AG04449 (cell line): ENCODE measurements around the gene PDCD10.

Experiments used
- CTCF ChIA-PET: fragments of 350-600 bp; formaldehyde crosslinking; extraction: SDS; loops from one replicate; lab custom pipeline; 2021; ENCODE audit warnings: antibody characterized with exemption; lab: Yijun Ruan, JAX
- POLR2A ChIA-PET: fragments of 400-600, 350-600 bp; formaldehyde crosslinking; extraction: SDS; loops from one replicate; lab custom pipeline; 2020; ENCODE audit warnings: antibody characterized with exemption, inconsistent platforms; lab: Yijun Ruan, JAX
- DNase-seq: peaks from one replicate; pipeline ENCODE4 v3.0.0-alpha.2; 2010; ENCODE audit warnings: low read depth, low spot score
- H3K4me3 ChIP-seq: 2 replicates; pipeline ENCODE4 v1.5.1; 2011; ENCODE audit warnings: low read depth, mild to moderate bottlenecking, control low read depth, low read length
- TF ChIP-seq, protein P1 (sequence below): IDR thresholded peaks from one replicate; pipeline ENCODE4 v1.5.1; 2011; ENCODE audit warnings: mild to moderate bottlenecking, moderate library complexity, low read length, control low read depth, inconsistent platforms; ENCODE audit not compliant: insufficient read depth; ENCODE audit errors: missing control alignments

PDCD10 gene

DNA sequence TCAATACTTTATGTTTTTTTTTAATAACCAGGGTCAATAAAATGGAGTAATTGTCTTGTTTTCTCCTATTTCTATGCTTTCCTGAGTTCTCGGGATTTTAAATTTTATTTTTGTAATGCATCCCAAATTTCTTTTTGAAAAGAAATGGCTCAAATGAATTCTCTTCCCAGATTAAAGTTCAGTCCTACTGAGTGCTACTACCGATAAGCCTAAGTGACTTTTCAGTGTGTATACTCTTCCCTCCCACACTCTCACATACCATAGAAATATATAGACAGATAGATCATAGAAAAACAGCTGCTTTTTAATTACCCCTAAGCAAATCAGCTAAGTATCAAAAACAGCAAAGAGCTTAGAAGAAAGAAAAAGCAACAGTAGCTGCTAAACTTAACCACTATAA lies 2.3 kb upstream of the PDCD10 start:
- ChIA-PET POLR2A (no interaction called here), CTCF (interaction anchor here (1.8 kb wide), 1 partner anchor 357 kb away, joined by 5 read pairs; the partner anchor contains the start of gene ZBBX)
- TF ChIP-seq, protein P1, sequence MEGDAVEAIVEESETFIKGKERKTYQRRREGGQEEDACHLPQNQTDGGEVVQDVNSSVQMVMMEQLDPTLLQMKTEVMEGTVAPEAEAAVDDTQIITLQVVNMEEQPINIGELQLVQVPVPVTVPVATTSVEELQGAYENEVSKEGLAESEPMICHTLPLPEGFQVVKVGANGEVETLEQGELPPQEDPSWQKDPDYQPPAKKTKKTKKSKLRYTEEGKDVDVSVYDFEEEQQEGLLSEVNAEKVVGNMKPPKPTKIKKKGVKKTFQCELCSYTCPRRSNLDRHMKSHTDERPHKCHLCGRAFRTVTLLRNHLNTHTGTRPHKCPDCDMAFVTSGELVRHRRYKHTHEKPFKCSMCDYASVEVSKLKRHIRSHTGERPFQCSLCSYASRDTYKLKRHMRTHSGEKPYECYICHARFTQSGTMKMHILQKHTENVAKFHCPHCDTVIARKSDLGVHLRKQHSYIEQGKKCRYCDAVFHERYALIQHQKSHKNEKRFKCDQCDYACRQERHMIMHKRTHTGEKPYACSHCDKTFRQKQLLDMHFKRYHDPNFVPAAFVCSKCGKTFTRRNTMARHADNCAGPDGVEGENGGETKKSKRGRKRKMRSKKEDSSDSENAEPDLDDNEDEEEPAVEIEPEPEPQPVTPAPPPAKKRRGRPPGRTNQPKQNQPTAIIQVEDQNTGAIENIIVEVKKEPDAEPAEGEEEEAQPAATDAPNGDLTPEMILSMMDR, result no peak
- H3K4me3 ChIP-seq, result no peak overlapping the region
- no peak for DNase-seq

DNA sequence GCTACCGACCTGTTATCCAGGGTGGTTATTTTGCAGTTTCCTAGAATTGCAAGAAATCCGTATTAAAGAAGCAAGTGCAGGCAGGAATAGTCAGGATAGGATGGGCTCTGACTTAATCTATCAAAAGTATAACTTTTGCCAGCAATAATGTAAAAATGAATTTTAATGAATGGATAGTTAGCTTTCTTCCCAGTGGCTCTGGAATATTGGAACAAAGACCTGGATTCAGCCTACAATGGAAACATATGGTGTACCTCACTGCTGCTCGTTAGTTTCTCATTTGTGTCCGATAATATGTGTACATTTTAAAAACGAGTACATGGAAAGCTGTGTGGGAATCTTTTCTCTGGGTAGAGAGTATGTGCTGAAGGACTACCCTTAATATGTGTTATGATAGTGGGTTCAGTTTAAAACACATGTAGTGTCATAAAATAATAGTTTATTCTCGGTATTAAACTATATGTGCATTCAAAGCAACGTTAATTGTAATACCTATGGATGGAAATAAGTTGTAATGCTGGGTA lies 1.6 kb upstream of the PDCD10 start:
- no peak for DNase-seq
- H3K4me3 ChIP-seq, result no peak overlapping the region; the same call in 1 of the 2 replicates
- TF ChIP-seq, protein P1, result no peak
- POLR2A ChIA-PET, result no interaction called here
- CTCF ChIA-PET, result interaction anchor here (0.8 to 1.8 kb wide), 3 partner anchors 8 to 356 kb away, joined by 3 to 5 read pairs (median 5); partner anchors contain the start of gene ZBBX

DNA sequence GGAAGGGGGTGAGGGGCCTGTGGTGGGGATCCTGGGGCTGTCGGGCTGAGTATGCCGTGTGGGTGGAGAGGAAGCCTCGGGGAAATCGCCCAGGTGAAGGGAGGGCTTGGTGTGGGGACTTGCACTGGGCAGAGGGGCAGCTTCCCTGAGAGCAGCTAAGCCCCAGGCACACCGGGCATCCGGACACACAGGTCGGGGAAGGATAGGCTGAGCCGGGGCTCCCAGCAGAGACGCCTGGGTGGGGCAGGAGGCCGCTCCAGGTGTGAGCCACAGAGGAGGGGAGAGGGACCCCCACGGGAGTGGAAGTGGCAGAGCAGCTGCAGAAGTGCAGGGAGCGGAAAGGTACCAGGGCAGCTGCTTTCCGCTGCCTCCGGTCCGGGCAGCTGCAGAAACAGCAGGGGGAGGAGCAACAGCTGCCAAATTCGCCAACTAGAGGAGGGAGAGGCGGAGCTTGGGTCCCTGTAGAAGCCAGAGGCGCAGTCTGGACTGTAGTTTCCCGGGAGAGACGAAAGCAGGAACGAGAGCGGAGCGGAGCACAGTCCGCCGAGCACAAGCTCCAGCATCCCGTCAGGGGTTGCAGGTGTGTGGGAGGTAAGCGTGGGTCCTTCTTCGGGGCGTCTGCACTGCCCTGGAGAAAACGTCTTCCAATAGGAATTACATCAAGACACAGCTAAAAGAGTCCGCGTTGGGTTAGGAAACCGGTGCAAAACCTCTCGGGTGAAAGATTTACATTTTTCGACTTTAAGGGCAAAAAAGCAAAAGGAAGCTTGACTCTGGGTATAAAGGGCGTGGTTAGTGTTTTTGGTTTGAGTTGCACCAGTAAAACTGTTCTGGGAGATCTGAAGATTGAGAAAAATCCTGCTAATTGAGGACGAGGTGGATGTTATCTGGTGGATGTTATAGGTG lies 794 bp upstream of the PDCD10 start, which contains the start of gene SERPINI1:
TSS of gene SERPINI1 (plus strand) at position 489 of the 906 bp plus-strand sequence. CDS start 53,408 bp downstream, outside the sequence.
- DNase-seq, result peak; percentile 55
- TF ChIP-seq, protein P1, result no peak

DNA sequence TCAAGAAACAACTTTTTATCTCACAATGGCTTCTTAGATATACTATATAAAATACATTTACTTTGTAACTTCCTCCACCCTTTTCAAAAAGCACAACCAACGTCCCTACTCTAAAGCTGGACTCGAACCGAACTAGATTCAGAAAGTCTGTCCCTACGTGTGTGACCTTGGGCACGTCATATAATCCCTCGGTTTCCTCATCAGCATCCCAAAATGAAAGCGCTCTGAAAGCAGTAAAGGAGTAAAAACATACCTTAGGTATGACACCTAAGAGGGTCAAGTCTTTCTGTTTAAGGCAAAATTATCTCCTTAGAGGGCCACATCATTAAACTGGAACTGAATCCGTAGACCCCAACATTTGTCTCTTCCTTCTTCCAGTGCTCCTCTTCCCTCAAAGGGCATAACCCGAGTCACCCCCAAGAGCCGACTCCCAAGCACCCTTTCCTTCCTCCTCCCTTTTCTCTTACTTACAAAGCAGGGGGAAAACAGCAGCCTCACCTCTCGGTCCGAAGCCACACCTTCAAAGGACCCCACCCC lies 663 bp downstream of the PDCD10 start:
- ChIA-PET POLR2A (no interaction called here), CTCF (no interaction called here)
- TF ChIP-seq, protein P1, result no peak
- H3K4me3 ChIP-seq, result peak overlapping the region; percentile 98
- no peak for DNase-seq

More for the DNA sequence above, 794 bp upstream of the PDCD10 start, which contains the start of gene SERPINI1:
- CTCF ChIA-PET, result interaction anchor here (0.8 to 1.1 kb wide), 2 partner anchors 9 to 50 kb away, joined by 3 to 5 read pairs; no protein-coding TSS in a partner anchor
- H3K4me3 ChIP-seq, result peak within 1 kb of the TSS; percentile 98
- POLR2A ChIA-PET, result interaction anchor here (0.8 kb wide), 1 partner anchor 14 kb away, joined by 3 read pairs; no protein-coding TSS in a partner anchor

DNA sequence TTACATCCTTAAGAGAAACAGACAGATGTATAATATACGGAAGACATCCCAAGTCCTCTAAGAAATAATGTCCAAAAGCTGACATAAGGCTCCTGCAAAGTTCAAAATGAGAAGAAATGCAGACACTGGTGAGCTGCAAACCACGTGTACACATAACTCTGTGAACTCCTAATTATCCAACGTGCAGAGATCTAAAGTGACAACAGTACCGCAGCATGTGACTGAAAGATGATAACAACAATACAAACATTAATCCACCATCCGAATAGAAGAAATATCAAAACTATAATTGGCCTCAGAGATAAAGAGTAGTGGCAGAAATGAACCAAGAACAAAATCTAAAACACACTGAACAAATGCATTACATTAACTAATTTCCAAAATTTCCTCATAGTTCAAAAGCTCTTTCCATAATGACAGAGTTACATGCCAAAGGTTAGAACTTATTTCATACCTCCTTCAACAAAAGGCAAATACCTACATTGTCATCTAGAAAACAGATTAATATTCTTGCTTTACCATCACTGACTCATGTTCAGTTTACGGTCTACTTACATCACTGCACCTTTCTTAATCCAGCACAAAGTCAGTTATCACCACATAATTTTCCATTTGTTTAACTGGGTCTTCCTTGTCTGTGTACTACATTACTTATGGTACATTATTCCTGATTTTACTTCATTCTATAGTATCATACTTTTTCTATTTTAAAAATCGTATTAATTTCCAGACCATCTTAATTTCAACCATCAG lies 2.2 kb downstream of the PDCD10 start:
- ChIA-PET CTCF (interaction anchor here (1.0 kb wide), 1 partner anchor 9 kb away, joined by 3 read pairs; no protein-coding TSS in a partner anchor), POLR2A (no interaction called here)
- H3K4me3 ChIP-seq, result no peak overlapping the region
- TF ChIP-seq, protein P1, result no peak
- DNase-seq, result no peak
